GM21447 (cell line): ENCODE data around the gene STAC3.

Experiments used
- ATAC-seq: cut with Tn5 transposase; IDR thresholded peaks from one replicate; pipeline ENCODE4 v1.9.1; 2021; ENCODE audit not compliant: unreplicated experiment

The STAC3 gene

DNA sequence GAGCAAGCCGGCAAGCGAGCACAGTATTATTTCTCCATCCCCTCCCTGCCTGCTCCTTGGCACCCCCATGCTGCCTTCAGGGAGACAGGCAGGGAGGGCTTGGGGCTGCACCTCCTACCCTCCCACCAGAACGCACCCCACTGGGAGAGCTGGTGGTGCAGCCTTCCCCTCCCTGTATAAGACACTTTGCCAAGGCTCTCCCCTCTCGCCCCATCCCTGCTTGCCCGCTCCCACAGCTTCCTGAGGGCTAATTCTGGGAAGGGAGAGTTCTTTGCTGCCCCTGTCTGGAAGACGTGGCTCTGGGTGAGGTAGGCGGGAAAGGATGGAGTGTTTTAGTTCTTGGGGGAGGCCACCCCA lies 38.3 kb downstream of the STAC3 start:
- no peak for ATAC-seq

DNA sequence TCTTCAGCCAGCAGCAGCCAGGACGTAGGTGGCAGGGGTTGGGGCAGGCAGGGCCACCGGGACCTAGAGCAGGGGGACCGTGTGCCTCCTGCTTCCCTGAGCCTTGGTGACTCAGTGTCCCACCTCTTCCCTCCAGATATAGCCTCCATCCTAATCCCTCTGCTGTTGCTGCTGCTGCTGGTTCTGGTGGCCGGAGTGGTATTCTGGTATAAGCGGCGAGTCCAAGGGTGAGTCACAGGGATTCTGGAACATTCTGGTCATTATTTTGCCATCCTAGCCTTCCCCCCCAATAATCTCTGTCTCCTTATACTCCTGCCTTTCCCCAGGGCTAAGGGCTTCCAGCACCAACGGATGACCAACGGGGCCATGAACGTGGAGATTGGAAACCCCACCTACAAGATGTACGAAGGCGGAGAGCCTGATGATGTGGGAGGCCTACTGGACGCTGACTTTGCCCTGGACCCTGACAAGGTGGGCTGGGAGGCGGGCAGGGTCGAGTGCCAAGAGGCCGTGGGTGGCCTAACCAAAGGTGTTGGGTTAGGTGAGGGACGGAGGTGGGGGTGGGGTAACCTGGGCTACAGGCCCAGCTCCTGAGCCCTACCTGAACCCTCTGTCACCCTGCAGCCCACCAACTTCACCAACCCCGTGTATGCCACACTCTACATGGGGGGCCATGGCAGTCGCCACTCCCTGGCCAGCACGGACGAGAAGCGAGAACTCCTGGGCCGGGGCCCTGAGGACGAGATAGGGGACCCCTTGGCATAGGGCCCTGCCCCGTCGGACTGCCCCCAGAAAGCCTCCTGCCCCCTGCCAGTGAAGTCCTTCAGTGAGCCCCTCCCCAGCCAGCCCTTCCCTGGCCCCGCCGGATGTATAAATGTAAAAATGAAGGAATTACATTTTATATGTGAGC lies 38.9 kb downstream of the STAC3 start:
- no peak for ATAC-seq

DNA sequence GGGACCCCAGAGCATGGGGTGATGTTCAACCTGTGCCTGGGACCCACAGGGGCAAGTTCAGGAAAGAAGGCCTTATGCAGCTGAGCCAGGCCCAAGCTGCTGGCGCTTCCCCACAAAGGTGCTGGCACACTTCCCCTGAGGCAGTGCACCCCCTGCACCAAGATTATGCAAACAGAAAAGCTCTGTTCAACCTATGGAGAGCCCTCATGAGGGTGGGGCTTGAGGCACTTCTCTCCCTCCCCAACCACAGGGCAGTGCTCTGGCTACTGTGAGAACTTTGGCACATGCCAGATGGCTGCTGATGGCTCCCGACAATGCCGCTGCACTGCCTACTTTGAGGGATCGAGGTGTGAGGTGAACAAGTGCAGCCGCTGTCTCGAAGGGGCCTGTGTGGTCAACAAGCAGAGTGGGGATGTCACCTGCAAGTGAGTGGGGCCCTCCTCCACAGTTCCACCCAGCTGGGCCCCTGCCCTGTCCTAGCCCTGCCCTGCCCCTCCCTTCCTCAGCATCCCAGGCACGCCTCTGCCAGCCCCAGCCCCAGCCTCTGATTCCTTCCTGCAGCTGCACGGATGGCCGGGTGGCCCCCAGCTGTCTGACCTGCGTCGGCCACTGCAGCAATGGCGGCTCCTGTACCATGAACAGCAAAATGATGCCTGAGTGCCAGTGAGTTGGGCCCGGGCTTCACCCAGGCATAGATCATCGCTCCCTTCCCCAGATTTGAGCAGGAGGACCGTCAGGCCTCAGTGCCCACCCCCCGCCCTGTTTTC lies 39.9 kb downstream of the STAC3 start:
- no peak for ATAC-seq

DNA sequence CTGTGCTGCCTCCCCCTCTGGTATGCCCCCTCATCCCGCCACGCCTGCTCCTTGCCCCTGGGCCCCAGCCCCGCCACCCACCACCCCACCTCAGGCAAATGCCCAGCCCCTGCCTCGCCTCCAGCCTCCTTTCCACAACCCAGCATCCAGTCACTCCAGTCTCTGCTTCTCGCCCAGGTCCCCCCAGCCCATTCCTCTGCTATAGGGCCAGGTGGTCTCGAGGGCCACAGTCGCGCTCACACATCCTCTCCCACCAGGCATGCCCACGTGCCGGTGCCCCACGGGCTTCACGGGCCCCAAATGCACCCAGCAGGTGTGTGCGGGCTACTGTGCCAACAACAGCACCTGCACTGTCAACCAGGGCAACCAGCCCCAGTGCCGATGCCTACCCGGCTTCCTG lies 40.5 kb downstream of the STAC3 start:
- no peak for ATAC-seq

DNA sequence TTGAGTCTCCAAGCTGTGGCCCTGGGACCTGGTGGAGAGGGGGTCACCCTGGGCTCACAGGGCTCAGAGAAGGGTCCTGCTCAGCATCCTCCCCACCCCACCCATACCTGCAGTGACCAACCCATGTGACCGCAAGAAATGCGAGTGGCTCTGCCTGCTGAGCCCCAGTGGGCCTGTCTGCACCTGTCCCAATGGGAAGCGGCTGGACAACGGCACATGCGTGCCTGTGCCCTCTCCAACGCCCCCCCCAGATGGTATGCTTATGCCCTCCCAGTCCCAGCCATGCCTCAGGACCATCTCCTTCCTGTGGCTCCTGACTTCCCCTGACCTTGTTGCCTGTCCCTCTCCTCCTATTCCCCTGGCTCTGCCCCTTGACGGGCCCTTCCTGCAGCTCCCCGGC lies 41.1 kb downstream of the STAC3 start:
- no peak for ATAC-seq

DNA sequence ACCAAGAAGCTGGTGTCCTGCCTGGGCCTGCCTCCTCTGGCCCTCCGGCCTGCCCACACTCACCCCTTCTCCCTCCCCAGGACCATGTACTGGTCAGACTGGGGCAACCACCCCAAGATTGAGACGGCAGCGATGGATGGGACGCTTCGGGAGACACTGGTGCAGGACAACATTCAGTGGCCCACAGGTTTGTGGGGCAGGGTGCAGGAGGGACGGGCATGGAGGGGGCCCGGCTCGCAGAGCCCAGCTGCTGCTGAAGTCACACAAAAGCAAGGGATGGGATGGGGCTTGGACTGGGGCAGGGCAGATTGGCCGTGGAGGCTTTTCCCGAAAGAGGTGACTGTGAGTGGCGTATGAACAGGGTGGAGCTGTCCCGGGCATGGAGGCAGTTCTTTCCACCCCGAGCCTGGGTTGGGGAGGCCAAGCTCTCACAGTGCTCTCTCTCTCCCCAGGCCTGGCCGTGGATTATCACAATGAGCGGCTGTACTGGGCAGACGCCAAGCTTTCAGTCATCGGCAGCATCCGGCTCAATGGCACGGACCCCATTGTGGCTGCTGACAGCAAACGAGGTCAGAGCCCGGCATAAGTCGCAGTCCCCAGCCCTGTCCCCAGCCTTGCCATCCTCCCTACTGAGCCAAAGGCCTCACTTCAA lies 42.2 kb downstream of the STAC3 start:
- no peak for ATAC-seq

DNA sequence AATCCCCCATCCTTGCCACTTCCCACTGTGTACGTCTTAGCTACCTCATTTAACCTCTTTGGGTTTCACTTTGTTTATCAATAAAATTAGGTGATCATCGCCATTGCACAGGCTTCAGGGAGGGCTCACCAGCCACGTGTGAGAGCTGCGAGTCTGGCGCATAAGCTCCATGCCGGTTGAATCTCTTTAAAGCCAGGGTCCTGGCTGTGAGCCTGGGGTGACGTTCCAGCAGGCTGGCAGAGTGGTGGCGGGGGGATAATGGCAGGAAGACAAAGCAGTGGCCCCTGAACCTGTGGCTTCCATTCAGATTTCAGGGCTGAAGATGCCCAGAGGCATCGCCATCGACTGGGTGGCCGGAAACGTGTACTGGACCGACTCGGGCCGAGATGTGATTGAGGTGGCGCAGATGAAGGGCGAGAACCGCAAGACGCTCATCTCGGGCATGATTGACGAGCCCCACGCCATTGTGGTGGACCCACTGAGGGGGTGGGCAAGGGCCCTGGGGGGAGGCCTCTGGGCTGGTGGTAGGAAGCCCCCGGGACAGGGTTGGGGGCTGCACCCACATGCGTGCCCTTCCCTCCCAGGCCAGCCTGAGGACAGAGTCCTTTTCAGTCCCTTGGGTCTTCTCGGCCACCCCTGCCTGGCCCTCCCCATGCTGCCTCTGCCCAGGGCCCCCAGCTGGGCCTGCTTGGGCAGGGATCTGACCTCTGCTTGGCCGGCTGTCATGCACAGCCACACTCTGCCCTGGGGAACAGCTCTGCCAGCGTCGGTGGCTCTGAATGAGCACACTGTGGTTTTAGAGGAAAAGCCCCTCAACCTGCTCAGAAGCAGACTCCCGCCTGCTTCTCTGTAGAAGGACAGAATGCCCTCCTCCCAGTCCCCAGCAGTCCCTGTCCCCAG lies 43.0 kb downstream of the STAC3 start:
- ATAC-seq: no peak

DNA sequence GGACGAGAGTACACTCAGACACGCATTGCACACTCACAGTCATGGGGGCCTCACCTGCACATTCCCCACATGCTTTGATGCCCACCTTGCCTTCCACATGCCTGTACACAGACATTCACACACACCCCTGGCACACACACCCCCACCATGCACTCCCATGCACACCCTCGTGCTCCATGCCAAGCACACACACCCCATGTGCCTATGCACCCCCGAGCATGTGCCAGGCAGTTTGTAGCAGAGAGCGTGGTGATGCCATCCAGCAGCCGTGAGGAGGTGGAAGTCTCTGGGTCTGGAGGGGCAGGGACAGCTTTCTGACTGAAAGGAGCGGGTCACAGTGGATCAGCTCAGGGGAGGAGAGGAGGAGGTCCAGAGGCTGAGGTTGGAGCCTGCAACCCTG lies 45.1 kb downstream of the STAC3 start:
- ATAC-seq: no peak

- ATAC-seq: no peak
Measured at GRCh38 chr12:57205186-57205585, 45.8 kb downstream of the STAC3 start.

GRCh38 chr12:57204454-57204853 lies 46.5 kb downstream of the STAC3 start:
- no peak for ATAC-seq

- no peak for ATAC-seq
Measured at GRCh38 chr12:57203791-57204190, 47.2 kb downstream of the STAC3 start.

GRCh38 chr12:57203201-57203600 lies 47.8 kb downstream of the STAC3 start:
- no peak for ATAC-seq

DNA sequence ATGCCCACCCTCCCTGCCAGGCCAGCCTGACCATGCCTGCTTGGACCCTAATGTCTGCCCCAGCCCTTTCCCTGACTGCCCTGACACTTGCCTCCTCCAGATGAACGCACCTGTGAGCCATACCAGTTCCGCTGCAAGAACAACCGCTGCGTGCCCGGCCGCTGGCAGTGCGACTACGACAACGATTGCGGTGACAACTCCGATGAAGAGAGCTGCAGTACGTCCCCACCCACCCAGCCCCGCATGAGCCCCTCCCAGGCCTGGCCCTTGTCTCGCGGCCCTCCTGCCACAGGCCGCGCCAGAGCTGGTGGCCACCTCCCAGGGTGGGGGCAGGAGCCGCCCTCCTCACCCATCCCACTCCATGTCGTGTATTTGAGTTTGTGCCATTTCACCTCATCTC lies 48.7 kb downstream of the STAC3 start:
- ATAC-seq: no peak

GRCh38 chr12:57201631-57202030 lies 49.4 kb downstream of the STAC3 start:
- no peak for ATAC-seq

DNA sequence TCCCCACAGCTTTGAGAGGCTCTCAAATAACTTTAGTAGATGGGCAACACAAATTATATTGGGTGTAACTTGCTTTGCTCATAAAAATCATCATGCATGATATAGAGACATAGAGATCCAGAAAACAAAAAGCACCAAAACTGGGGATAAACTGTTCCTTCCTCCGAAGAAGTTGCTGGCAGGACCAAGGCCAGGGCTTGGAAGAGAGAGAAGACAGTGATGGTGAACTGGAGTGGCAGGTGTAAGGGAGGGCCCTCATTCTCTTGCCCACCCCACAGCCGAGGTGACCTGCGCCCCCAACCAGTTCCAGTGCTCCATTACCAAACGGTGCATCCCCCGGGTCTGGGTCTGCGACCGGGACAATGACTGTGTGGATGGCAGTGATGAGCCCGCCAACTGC lies 49.8 kb downstream of the STAC3 start:
- ATAC-seq: no peak

- ATAC-seq: no peak
Measured at GRCh38 chr12:57200497-57200896, 50.5 kb downstream of the STAC3 start.

GRCh38 chr12:57199191-57199590 lies 51.8 kb downstream of the STAC3 start:
- ATAC-seq: no peak

DNA sequence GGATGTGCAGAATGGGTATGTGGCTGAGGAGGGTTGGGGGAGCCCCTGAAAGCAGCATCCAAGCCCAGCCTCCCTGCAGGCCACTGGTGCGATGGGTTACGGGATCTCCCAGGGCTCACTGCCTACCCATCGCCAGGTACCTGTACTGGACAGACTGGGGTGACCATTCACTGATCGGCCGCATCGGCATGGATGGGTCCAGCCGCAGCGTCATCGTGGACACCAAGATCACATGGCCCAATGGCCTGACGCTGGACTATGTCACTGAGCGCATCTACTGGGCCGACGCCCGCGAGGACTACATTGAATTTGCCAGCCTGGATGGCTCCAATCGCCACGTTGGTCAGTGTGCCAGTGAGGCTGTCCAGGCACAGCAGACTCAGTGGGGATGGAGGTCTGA lies 52.7 kb downstream of the STAC3 start:
- ATAC-seq: no peak

DNA sequence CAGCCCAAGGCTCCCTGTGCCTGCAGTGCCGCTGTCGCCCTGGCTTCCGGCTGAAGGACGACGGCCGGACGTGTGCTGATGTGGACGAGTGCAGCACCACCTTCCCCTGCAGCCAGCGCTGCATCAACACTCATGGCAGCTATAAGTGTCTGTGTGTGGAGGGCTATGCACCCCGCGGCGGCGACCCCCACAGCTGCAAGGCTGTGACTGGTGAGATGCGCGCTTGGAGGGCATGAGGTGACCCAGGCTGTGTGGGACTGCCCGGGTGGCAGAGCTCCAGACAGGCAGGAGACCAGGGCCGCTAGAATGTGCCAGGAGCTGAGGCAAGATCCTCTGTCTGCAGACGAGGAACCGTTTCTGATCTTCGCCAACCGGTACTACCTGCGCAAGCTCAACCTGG lies 54.0 kb downstream of the STAC3 start:
- no peak for ATAC-seq

DNA sequence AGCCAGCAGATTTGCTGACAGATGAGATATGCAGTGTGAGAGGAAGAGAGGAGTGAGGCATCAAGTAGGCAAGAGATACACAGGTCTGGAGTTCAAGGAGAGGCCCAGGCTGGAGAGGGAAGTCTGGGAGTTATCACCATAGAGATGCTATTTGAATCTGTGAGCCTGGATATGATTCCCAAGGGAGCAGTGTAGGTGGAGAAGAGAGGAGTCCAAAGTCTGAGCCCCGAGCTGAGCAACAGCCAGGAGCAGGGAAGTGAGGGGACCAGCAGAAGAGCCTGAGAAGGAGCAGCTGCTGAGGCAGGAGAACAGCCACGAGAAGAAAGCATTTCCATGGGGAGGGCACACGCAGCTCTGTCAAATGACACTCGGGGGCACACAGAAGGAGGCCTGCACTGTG lies 54.5 kb downstream of the STAC3 start:
- no peak for ATAC-seq
